IMR-90 (cell line): Measurements from ENCODE around the gene S1PR5.

ENCODE experiments used
- MAZ ChIP-seq: IDR thresholded peaks from 2 replicates; pipeline ENCODE4 v1.6.1; 2012; ENCODE audit warnings: low read depth, mild to moderate bottlenecking, low read length, improper control_type of control experiment, moderate library complexity, borderline replicate concordance
- MXI1 ChIP-seq: IDR thresholded peaks from 2 replicates; pipeline ENCODE4 v1.6.1; 2012; ENCODE audit warnings: low read depth, mild to moderate bottlenecking, low read length, moderate library complexity, borderline replicate concordance
- POLR2A ChIP-seq: IDR thresholded peaks from 2 replicates; pipeline ENCODE4 v1.6.1; 2012; ENCODE audit warnings: mild to moderate bottlenecking, low read depth, low read length
- USF2 ChIP-seq: fragments of 150-350 bp; IDR thresholded peaks from 2 replicates; pipeline ENCODE4 v1.6.1; 2017; ENCODE audit warnings: mild to moderate bottlenecking, antibody characterized with exemption, low read length, low read depth

GRCh38 chr19:10517760-10518443, 655 bp upstream of the S1PR5 start:
- no peak for TF ChIP-seq MXI1
- no peak for TF ChIP-seq POLR2A
- no peak for TF ChIP-seq USF2
- no peak for TF ChIP-seq MAZ
